Anterior cingulate cortex (tissue), 58 donors: ENCODE data around the gene OTUD5.

ENCODE experiments used
- DNase-seq, 58 donors: peaks; one replicate each; lab custom pipeline; 2025; lab: John Stamatoyannopoulos, UW

OTUD5 gene

DNA sequence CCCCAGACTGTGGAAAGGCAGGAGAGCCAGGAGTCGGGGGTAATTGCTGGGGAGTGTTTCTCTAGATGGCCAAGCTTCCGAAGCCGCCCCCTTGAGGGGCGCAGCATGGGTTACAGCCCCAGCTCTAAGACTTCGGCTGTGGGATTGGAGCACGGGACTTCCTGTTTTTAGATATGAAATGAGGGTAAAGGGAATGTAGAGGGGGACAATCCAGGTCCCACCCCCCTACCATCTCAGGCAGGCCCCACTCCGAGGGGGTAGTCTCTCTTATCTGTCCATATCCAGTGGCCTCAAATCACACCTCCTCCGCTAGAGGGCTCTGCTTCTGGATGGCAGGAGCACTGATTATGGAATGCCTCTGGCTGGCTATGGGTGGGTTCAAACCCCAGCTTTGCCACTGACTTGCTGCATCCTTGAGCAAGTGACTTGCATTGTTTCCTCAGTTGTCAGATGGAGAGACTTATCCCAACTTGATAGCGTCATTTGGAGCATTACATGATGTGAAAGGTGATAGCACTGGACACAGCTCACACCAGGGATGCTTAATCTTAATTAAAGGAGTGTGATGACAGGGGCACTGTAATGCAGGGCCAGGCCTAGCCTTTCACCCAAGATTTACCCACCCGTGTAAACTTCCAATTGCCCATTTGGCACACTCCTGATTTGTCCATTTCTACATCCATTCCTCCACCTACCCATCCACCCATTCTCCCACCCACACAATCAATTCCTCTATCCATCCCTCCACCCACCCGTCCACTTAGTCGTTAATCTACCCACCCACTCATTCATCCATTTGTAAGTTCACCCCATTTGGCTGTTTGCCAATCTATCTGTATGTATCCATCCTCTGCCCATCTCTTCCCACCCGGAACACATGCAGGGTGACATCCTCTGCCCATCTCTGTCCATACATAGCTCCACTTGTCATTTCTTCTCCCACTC, 15.1 kb upstream of the OTUD5 start:
- peak in 21 of 58 donors; percentile 0 to 33 (median 6) for DNase-seq

DNA sequence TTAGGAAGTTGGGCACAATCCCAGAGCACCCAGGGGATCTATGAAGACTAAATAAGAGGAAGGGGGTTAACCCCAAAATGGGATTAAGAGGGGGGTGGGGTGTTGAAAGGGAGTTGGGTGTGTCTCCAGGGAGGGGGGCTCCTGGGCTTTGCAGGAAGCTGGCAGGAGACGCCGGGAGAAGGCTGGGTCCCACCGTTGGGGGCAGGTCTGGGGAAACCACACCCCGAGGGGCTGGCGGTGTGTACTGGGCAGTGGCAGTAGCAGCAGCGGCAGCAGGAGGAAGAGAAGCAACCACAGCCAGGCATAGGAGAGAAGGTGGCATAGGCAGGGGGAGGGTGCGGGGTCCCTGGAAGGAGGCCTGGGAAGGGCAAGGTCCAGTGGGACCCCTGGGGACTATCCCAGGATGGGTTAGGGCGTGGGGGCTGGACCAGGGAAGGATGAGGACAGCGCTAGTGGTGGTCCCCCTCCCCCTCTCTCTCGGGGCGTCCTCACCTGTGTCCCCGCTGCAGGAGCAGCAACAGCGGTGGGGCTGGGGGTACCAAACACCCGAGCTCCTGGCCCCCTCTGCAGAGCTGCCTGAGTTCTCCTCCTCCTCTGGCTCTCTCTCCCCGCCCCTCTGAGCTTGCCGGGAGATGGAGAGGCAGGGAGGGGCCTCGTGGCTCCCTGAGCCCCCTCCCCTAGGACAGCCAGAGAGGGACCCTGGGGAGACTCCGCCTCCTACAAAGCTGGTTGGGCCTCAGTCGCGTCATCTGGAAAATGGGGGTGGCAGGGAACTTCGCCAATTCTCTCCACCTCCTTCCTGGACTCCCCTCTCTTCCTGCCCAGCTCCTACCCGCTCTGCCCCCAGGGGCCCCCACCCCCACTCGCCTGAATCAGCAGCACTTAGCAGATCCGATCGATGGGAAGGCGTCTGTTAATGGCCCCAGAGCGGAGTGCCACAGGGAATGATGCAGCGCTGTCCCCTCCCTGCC, 14.1 kb upstream of the OTUD5 start, which contains the start of gene KCND1:
Gene KCND1, minus strand, starts transcription at position 596 of the 971 bp plus-strand sequence. CDS start 1,573 bp downstream, outside the sequence.
- peak in 43 of 58 donors; percentile 1 to 62 (median 16) for DNase-seq

- DNase-seq, result no peak
These were observed 12.1 kb upstream of the OTUD5 start for GRCh38 chrX:48969471-48969870.

DNA sequence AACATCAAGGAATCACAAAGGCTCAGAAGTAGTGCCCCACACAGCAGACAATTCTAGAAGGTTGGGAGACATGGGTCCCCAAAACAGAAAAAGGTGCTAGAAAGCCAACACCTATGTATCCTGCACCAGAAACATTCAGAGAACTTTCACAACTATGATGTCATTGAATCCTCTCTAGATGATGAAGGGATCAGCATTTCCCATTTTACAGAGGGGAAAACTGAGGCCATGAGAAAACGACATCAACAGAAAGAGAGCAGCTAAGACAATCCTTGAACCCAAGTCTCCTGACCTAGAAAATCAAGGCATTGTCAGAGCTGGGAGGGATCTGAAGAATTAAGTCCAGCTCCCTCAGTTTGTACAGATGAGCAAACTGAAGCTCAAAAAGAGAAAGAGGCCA, 11.0 kb upstream of the OTUD5 start:
- no peak for DNase-seq

- DNase-seq, result no peak
These were observed 9.6 kb upstream of the OTUD5 start for GRCh38 chrX:48966796-48967579.

- no peak for DNase-seq
These were observed 8.6 kb upstream of the OTUD5 start for GRCh38 chrX:48965959-48966358.

DNA sequence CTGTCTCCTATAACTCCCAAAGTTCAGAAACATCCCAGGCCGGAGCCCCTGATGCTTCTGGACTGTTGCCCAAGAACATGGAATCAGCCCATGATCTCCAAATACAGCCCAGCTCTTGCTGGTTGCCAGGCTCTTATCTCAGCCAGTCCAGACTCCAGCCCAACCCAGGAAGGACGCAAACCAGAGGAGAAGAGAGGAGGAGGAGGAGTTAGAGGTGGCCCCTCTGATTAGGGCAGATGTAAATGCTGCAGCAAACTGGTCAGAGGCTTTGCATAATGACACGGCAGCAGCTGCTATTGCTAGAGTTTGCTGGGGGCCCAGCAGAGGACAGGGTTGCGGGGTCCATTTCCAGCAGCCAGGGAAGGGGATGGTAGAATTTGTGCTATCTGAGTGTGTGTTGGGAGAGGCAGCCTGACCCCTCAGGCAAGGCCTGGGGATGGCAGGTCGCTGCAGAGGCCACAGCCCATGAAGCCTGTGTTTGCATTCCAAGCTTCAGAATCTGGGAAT, 4.2 kb upstream of the OTUD5 start:
- DNase-seq, result no peak

DNA sequence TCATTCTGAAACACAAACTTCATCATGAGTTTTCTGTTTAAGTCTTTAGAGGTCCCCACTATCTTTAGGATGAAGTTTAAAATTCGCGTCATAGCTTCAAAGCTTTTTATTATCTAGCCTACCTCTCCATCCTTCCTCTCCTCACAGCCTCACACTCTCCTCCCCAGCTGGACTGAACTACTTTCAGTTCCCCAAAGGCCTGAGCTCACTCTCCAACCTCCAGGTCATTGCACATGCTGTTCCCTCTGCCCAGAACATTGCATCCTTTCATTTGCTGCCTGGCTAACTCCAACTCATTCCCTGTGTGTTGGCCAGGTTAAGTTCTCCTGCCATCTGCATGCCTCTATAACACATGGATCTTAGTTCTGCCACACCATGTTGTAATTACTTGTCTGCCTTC, 2.9 kb upstream of the OTUD5 start:
- DNase-seq, result peak in 1 of 58 donors; percentile 8

- peak in 15 of 58 donors; percentile 3 to 48 (median 25) for DNase-seq
These were observed 1.3 kb upstream of the OTUD5 start for GRCh38 chrX:48958635-48959094.

GRCh38 chrX:48957827-48958634, 624 bp upstream of the OTUD5 start:
- peak; percentile 45 to 97 (median 92) for DNase-seq

GRCh38 chrX:48956728-48957414, 536 bp downstream of the OTUD5 start:
- DNase-seq, result peak in 4 of 58 donors; percentile 0 to 21 (median 8)

DNA sequence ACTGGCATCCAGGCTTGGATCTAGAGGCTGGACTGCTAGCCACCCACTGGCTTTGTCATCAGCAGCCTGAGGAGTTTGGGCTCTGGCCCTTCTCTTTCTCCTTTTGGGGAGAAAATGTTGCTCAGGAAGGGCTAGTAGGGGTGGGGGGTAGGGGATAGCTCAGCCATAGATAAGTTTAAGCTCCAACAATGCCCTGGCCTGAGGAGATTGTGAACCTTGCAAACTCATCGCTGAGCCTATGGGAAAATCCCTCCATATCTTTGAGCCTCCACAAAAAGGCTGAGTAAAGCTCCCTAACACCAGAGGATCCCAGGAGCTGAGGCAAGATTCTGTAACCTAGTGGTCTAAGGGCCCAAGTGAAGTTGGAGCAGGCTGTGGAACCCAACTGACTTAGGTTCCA, 8.8 kb downstream of the OTUD5 start:
- no peak for DNase-seq

DNA sequence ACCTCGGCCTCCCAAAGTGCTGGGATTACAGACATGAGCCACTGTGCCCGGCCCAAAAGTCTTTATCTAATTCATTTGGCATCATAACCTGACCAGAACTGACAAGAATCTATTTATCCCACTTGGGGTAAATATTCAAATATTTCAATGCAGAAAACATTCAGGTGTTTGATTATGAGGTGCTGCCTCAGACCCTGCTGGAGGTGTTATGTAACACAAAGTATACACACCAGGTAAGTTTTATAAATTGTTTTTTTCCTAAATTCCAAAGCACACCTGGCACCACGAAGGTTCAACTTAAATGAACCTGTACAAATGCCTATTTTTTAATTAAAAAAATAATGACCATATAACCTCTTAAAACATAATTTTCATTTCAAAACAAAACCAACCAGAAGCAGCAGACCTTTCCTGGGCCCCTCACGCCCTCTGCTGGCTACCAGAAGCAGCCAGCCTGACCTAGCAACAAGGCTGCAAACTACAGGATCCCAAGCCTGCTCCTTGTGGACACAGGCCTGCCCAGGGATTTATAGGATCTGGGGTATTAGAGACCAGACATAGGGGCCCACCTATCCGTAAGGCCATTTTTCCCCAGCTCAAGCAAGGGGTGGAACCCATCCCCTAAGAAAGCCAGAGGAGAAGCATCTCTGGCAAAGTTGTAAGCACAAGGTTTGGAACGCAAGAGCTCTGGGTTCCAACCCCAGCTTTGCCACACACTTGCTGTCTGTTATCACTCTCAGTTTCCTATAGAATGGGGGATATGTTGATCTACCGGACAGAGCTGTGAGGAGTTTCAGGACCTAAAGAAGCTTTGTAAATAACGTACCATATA, 11.7 kb downstream of the OTUD5 start:
- peak in 27 of 58 donors; percentile 0 to 32 (median 7) for DNase-seq

- no peak for DNase-seq
These were observed 14.5 kb downstream of the OTUD5 start for GRCh38 chrX:48942895-48943294.

DNA sequence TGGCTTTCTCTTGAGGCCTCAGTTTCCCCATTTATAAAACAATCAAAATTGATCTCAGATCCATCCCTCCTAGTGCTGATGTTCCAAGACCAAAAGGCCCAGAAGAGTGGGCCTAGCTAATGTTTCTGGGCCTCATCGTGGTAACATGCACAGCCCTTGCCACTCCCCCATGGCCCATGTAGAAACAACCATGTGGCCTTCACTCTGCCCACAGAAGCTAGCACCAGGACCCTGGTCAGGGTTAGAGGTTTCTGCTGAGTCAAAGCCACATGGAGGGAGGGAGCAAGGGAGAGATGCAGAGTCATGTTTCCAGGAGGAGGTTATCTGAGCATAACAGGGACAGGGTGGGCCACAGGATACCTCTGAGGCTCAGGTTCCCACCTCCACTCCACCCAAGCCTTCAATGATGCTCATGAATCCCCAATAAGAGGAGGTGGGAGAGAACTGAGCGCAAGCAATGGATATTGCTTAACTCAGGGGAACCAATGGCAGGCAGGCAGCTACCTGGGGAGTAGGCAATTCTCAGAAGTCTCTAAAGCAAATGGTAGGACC, 16.9 kb downstream of the OTUD5 start:
- no peak for DNase-seq

DNA sequence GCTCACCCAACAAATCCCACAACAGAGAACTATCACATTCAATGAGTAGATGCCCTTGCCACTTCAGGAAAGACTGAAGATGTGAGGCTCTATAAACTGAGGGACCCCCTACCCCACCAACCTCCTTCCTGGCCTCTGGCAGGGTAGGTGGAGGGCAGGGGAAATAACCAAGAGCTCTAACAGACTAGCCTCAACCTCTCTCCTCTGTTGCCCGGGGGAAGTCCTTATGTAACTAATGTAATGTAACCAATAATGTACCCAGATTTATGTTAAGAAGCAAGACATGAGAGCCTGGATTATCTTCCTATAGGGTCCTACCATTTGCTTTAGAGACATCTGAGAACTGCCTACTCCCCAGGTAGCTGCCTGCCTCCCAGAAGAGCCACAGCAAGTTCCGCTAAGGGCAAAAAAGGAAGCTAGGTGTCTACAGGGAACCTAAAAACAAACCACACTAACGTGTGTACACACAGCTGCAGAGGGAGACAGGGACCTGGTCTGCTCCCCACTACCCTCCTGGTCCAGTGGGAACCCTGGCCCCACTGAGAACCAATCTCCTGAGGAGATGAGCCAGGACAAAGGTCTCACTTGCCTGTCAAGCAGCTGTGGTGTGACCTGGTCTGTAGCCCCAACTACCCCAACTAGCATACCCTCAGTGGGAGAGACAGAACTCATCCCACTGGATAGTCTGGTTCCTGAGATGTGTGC, 17.7 kb downstream of the OTUD5 start:
- DNase-seq, result no peak
